GM21723 (cell line): ENCODE measurements around the gene METAP1.
"Not testable (repeated sequence)": the region's sequence is repeated elsewhere in the genome, so short reads cannot be mapped to it uniquely, and the experiment has no call there.

Experiments
- ATAC-seq: cut with Tn5 transposase; IDR thresholded peaks from one replicate; pipeline ENCODE4 v1.9.1; 2021; ENCODE audit warnings: mild to moderate bottlenecking, moderate library complexity; ENCODE audit not compliant: unreplicated experiment

Gene METAP1

GRCh38 chr4:98995183-98996055 is at the start of gene METAP1:
Gene METAP1 (plus strand): TSS chr4:98995721. CDS start chr4:98995754, 33 bp downstream.
- ATAC-seq: peak; percentile 95

- no peak for ATAC-seq
Observed at GRCh38 chr4:98946359-98946758, 49.2 kb upstream of the METAP1 start.

DNA sequence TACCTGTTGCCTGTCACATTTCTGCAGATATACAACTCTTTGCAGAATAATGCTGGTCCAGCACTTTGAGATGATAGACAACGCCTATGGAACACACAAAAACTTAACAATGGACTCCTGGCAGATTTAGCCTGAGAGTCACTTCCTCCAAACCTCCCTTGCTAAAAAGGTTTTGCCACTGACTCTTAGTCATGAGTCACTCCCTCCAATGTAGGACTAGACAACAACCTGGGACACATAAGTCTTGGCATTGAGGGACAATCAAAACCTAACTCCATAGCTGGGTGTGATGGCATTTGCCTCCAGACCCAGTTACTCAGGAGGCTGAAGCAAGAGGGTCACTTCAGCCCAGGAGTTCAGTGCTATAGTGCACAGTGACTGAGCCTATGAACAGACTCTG is 44.6 kb upstream of the METAP1 start:
- no peak for ATAC-seq

GRCh38 chr4:98951710-98952109 is 43.8 kb upstream of the METAP1 start:
- no peak for ATAC-seq

DNA sequence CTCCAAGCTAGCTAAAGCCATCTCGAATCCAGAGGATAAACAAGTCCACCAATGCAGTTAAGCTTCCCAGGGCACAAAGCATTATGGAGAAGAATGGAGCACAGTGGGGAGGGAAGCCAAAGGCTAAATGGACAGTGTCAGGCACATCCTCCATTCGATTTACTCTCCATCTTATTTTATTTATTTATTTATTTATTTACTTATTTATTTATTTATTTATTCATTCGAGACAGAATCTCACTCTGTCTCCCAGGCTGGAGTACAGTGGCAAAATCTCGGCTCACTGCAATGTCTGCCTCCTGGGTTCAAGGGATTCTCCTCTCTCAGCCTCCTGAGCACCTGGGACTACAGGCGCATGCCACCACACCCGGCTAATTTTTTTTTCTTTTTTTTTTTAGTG is 40.3 kb upstream of the METAP1 start:
- no peak for ATAC-seq

DNA sequence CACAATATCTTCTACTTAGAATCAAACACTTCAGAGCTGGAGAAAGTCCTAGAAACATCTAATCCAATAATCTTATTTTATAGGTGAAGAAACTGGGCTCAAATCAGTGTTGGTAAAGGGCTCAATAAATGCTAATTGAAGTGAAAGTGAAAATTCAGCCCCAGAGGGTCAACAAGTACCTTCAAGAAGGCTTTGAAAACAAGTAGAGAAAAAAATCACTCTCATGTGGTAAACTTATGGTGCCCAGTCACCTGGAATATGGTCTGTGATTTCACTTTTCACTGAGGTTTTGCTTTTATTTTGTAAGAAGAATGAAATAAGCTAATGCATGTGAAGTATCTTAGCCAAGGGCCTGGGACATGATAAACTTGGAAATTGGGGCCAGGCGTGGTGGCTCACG is 37.5 kb upstream of the METAP1 start:
- ATAC-seq: no peak

GRCh38 chr4:98959411-98959810 is 36.1 kb upstream of the METAP1 start:
- ATAC-seq: no peak

DNA sequence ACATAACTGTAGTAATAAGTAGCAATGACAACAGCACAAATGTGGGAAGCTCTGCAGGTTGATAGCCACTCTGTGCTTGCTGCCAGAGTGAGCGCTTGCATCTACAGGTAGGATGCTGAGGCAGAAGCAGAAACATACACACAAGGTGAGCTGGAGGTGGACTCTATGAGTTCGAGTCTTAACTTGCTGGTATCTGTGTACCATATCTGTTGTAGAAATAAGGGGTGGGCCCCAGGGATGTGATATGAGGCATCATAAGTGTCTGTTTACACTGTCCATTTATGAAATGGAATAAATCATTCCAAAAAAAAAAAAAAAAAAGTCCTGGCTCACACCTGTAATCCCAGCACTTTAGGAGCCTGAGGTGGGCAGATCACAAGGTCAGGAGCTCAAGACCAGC is 33.8 kb upstream of the METAP1 start:
- no peak for ATAC-seq

- ATAC-seq: no peak
Observed at GRCh38 chr4:98963538-98964433, 31.7 kb upstream of the METAP1 start.

DNA sequence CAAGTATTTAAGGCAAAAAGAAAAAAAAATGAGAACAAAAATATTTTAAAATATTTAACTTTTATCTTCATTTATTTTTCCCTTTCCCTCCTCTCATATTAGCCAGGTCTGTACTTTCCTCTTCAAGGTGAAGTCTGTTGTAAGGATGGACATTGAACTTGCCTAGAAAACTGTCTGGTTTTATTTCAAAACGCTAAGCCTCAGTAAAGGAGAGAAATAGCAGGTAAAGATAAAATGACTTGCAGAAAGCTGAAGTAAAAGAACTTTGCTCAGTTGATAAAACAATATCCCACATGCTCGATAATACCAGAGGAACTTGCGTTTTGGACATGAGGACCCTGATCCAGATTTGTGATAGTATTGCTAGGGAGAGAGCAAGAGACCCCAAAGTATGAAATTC is 28.6 kb upstream of the METAP1 start:
- ATAC-seq: no peak

DNA sequence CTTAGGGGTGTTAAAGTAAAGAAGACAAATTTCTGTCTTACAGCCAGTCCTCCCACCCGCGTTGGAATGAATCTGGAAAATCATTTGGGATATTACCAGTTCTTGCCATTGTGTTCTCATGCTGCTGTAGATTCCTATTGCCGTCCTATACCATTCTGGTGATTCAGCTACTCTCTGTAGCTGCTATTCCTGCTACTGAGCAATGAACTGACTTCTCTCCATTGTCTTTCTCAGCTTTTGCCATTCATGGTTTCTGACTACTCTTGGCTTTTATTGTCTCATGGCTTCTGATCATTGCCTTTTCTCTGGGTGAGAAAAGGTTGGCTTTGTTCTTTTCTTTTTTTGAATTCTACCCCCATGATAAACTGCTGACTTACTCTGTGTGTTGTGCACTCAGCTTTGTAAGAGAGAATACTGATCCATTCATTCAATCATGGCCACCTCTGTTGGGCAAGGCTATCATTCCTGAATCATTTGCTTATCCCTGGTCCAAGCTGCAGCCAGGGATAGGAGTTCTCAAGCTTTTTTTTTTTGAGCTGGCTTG is 27.7 kb upstream of the METAP1 start:
- no peak for ATAC-seq

- no peak for ATAC-seq
Observed at GRCh38 chr4:98969878-98970785, 25.4 kb upstream of the METAP1 start.

DNA sequence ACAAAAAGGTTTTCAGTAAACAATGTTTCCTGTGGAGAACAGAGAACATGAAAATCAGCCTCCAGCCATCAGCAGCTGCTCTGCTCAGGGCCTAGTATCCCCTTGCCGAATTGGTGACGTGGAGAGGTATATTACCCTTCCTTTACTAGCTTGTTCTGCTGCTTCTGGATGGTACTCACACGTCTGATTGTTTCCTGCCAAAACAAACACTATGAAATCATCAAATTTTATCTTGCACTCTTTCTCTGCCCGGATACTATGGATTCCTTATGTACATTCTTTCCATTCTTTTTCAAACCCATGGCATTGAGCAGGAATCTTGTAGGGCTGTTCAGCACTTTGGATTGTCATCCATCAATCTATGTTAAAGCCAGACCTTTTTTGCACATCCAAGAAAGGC is 18.8 kb upstream of the METAP1 start:
- ATAC-seq: no peak

DNA sequence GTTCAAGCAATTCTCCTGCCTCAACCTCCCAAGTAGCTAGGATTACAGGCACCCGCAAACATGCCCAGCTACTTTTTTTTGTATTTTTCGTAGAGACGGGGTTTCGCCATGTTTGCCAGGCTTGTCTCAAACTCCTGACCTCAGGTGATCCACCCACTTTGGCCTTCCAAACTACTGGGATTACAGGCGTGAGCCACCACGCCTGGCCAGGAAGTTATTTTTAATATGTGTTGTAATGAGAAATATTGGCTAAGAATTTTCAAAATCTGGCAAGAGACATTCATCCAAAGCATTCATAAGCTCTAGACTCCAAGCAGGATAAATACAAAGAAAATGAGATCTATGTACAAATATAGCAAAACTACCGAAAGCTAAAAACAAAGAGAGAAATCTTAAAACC is 18.0 kb upstream of the METAP1 start:
- no peak for ATAC-seq

DNA sequence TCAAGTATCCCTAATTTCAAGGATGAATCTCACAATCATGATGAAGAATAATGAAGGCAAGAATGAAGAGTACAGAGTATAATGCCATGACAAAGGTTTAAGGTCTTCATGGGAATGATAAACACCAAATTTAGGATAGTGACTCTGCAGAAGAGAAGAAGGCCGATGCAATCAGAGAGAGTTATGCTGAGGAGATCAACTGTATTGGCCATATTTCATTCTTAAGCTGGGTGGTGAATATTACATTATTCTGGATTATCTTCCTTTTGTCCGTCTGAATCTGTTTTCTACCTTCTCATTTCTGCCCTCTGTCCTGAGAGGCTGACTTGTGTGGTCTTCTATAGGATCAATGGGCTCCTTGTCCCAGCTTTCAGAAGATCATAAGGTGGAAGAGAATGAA is 7.8 kb upstream of the METAP1 start:
- ATAC-seq: no peak

GRCh38 chr4:98992835-98993234 is 2.7 kb upstream of the METAP1 start:
- ATAC-seq: not testable (repeated sequence)

DNA sequence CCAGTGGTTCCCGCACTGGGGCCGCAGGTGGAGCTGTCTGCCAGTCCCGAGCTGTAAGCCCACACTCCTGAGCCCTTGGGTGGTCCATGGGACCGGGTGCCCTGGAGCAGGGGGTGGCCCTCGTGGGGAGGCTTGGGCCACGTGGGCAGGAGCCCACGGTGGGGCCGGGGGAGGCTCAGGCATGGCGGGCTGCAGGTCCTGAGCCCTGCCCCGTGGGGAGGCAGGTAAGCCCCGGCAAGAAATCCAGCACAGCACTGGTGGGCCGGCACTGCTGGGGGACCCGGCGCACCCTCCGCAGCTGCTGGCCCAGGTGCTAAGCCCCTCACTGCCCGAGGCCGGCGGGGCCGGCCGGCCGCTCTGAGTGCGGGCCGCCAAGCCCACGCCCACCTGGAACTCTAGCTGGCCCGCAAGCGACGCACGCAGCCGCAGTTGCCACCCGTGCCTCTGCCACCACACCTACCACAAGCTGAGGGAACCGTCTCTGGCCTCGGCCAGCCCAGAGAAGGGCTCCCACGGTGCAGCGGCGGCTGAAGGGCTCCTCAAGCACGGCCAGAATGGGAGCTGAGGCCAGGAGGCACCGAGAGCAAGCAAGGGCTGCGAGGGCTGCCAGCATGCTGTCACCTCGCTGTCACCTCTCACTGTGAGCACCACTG is 2.0 kb upstream of the METAP1 start:
- ATAC-seq: no peak

DNA sequence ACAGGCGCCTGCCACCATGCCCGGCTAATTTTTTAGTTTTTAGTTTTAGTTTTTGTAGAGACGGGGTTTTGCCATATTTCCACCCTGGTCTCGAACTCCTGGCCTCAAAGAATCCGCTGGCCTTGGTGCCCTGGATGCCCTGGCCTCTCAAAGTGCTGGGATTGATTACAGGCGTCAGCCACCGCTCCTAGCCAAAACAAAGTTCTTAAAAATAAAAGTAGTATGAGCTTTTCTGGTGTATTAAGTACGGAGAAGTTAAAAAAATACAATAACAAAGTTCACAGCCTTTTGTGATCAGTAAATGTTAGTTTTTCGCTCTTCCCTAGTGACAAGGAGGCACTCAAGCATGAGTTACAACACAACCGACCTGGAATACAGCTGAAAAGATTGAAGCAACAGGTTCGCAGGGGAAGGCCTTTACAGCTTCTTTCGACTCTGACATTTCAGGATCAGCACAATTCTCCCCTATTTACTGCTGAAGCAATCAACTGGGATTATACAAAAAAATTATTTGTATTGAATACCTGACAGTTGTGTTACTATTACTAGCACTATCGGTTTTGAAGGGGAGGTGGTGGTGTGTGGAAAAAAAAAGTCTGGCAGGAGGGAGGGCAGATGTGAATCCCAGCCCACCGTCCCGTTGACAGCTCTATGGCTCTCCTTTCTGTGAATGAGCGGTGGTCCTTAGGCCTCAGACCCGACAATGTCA is 893 bp upstream of the METAP1 start:
- no peak for ATAC-seq

GRCh38 chr4:98996056-98996764 is 689 bp downstream of the METAP1 start:
- ATAC-seq: peak; percentile 25
